ENCODE measurements around the gene ETNK2.

ETNK2 gene

DNA sequence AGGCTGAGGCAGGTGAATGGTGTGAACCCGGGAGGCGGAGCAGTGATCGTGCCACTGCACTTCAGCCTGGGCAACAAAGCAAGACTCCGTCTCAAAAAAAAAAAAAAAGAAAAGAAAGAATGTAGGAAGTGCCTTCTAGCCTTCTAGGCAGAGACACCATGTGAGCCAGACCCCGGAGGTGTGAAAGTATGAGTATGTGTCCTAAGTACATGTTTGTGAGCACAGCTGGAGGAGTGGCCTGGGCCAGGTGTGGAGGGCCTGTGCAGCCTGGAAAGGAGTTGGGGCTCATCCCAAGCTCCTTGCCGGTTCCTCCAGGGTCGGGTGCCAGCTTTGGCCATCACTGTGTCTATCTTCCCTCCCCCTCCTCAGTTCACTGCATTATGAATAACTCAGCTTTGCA is 66.0 kb downstream of the ETNK2 start:
- DNase-seq (ENCODE audit: low spot score): no peak
- in situ Hi-C loops (cut with MboI; ENCODE audit: low pct_unique_long_range_greater_than_20kb, low sequenced_read_pairs, unreplicated experiment): no loop called here
- TF ChIP-seq, protein P1, sequence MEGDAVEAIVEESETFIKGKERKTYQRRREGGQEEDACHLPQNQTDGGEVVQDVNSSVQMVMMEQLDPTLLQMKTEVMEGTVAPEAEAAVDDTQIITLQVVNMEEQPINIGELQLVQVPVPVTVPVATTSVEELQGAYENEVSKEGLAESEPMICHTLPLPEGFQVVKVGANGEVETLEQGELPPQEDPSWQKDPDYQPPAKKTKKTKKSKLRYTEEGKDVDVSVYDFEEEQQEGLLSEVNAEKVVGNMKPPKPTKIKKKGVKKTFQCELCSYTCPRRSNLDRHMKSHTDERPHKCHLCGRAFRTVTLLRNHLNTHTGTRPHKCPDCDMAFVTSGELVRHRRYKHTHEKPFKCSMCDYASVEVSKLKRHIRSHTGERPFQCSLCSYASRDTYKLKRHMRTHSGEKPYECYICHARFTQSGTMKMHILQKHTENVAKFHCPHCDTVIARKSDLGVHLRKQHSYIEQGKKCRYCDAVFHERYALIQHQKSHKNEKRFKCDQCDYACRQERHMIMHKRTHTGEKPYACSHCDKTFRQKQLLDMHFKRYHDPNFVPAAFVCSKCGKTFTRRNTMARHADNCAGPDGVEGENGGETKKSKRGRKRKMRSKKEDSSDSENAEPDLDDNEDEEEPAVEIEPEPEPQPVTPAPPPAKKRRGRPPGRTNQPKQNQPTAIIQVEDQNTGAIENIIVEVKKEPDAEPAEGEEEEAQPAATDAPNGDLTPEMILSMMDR (IDR thresholded peaks at IDR 0.05; ENCODE audit: extremely low read depth, insufficient read depth, missing control alignments): no peak

DNA sequence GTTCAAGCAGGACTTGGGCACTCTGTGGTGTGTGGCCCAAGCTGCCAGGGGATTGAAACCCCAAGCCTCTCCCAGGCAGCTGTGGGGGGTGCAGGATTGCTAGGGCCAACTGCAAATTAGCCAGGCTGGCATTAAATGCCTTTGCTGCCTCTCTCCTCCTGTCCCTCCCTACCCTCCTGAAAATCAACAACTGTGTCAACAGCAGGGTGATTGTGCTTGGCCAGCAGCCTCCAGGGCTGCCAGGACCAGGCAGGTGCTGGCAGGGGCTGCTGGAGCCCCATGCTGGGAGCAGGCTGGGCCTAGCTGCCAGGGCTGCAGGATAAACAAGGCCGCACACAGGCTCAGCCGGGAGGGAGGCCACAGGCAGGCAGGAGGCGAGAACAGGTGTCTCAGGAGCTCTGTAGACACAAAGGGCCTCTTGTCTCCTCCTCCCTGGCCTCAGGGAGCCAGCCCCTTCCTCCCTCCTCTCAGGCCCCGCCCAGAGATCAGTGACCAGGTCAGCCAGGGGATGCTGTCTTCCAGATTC is 67.5 kb downstream of the ETNK2 start:
- DNase-seq (ENCODE audit: low spot score): no peak
- in situ Hi-C loops (cut with MboI; ENCODE audit: low pct_unique_long_range_greater_than_20kb, low sequenced_read_pairs, unreplicated experiment): no loop called here
- TF ChIP-seq, protein P1 (IDR thresholded peaks at IDR 0.05; ENCODE audit: extremely low read depth, insufficient read depth, missing control alignments): no peak

DNA sequence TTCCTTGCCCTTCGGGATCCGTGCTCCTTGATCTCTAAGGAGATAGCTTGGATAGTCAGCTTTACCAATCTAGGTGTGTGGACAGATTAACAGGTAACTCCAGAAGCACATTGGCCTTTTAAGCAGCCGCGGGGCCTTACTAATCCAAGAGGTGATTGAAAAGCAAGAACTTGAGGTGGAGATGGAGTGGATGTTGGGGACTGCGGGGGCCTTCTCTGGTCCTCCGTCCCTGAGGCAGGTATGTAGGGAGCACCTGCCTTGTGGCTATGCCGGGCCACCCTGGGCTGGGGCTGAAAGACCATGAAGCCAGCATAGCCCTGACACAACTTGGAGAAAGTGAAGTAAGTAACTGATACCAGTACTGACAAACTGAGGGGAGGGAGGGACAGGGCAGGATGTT is 68.4 kb downstream of the ETNK2 start:
- DNase-seq (ENCODE audit: low spot score): no peak
- TF ChIP-seq, protein P1 (IDR thresholded peaks at IDR 0.05; ENCODE audit: extremely low read depth, insufficient read depth, missing control alignments): no peak
- in situ Hi-C loops (cut with MboI; ENCODE audit: low pct_unique_long_range_greater_than_20kb, low sequenced_read_pairs, unreplicated experiment): no loop called here

GRCh38 chr1:204081791-204082513 is 69.9 kb downstream of the ETNK2 start:
- no peak for DNase-seq (ENCODE audit: low spot score)
- TF ChIP-seq, protein P1 (IDR thresholded peaks at IDR 0.05; ENCODE audit: extremely low read depth, insufficient read depth, missing control alignments): no peak
- in situ Hi-C loops (cut with MboI; ENCODE audit: low pct_unique_long_range_greater_than_20kb, low sequenced_read_pairs, unreplicated experiment): no loop called here

GRCh38 chr1:204081164-204081790 is 70.6 kb downstream of the ETNK2 start:
- DNase-seq (ENCODE audit: low spot score): no peak
- in situ Hi-C loops (cut with MboI; ENCODE audit: low pct_unique_long_range_greater_than_20kb, low sequenced_read_pairs, unreplicated experiment): no loop called here
- TF ChIP-seq, protein P1 (IDR thresholded peaks at IDR 0.05; ENCODE audit: extremely low read depth, insufficient read depth, missing control alignments): no peak

All from GM13977 (cell line).